Left colon (tissue), 2 donors: ENCODE measurements around the gene KRTAP10-10. TPM values are rescaled to one million over a fixed set of nuclear protein-coding genes. Genes with fewer than 3 reads are reported as not detected.

Experiments used
- total RNA-seq, 2 donors: library from RNA; stranded (reverse); fragmentation: NEBNext Ultra II Directional; extraction: Animal tissue kit (Norgen Biotek cat#: 25700); gene quantifications; one replicate each; pipeline ENCODE4 v1.2.1, GENCODE V29; 2021
- donor health status: DM: no; HTN: no; CAD: no.
- donor health status: DM: yes; HTN: yes; CAD: no.

KRTAP10-10 gene
- total RNA-seq, 2 donors from 2014 or later: not detected

Other genes with a start within 250 kb of the KRTAP10-10 start
- 1 to 10 TPM; 2.5 to 3.5 TPM for gene LRRC3, start 181.8 kb upstream of the KRTAP10-10 start, total RNA-seq
- not detected for gene KRTAP10-1, start 97.2 kb upstream of the KRTAP10-10 start, total RNA-seq
- not detected for gene KRTAP10-2, start 85.9 kb upstream of the KRTAP10-10 start, total RNA-seq
- not detected for gene KRTAP10-3, start 78.6 kb upstream of the KRTAP10-10 start, total RNA-seq
- not detected for gene KRTAP10-4, start 63.6 kb upstream of the KRTAP10-10 start, total RNA-seq
- gene KRTAP10-5, start 56.8 kb upstream of the KRTAP10-10 start, total RNA-seq: not detected
- gene KRTAP10-6, start 44.9 kb upstream of the KRTAP10-10 start, total RNA-seq: not detected
- gene KRTAP10-7, start 36.8 kb upstream of the KRTAP10-10 start, total RNA-seq: not detected
- gene KRTAP10-8, start 25.3 kb upstream of the KRTAP10-10 start, total RNA-seq: not detected
- not detected for gene KRTAP10-9, start 10.3 kb upstream of the KRTAP10-10 start, total RNA-seq
- not detected for gene KRTAP10-11, start 9.1 kb downstream of the KRTAP10-10 start, total RNA-seq
- gene KRTAP12-4, start 17.3 kb downstream of the KRTAP10-10 start, total RNA-seq: not detected
- not detected for gene KRTAP12-3, start 20.6 kb downstream of the KRTAP10-10 start, total RNA-seq
- not detected for gene KRTAP12-2, start 29.6 kb downstream of the KRTAP10-10 start, total RNA-seq
- not detected for gene KRTAP12-1, start 44.8 kb downstream of the KRTAP10-10 start, total RNA-seq
- gene KRTAP10-12, start 59.8 kb downstream of the KRTAP10-10 start, total RNA-seq: not detected
- gene TSPEAR, start 74.2 kb downstream of the KRTAP10-10 start, total RNA-seq: under 1 TPM in 1 of 2 donors, not detected in 1; 0.09 TPM
- gene UBE2G2, start 164.5 kb downstream of the KRTAP10-10 start, total RNA-seq: 10 to 100 TPM; 56.7 to 79.4 TPM
- gene SUMO3, start 180.7 kb downstream of the KRTAP10-10 start, total RNA-seq: 10 to 100 TPM; 67.3 to 73.2 TPM
- 100 to 1,000 TPM; 206 to 380 TPM for gene PTTG1IP, start 236.3 kb downstream of the KRTAP10-10 start, total RNA-seq